GM12872 (cell line): ENCODE results near the gene SCN8A.

ENCODE experiments used
- TF ChIP-seq, protein P1 (sequence below): IDR thresholded peaks from 3 replicates; pipeline ENCODE4 v1.5.1; 2011; ENCODE audit warnings: low read depth, mild to moderate bottlenecking, low read length, moderate library complexity; ENCODE audit not compliant: insufficient read depth

Gene SCN8A

GRCh38 chr12:51662728-51663154, 71.7 kb downstream of the SCN8A start:
- TF ChIP-seq, protein P1, sequence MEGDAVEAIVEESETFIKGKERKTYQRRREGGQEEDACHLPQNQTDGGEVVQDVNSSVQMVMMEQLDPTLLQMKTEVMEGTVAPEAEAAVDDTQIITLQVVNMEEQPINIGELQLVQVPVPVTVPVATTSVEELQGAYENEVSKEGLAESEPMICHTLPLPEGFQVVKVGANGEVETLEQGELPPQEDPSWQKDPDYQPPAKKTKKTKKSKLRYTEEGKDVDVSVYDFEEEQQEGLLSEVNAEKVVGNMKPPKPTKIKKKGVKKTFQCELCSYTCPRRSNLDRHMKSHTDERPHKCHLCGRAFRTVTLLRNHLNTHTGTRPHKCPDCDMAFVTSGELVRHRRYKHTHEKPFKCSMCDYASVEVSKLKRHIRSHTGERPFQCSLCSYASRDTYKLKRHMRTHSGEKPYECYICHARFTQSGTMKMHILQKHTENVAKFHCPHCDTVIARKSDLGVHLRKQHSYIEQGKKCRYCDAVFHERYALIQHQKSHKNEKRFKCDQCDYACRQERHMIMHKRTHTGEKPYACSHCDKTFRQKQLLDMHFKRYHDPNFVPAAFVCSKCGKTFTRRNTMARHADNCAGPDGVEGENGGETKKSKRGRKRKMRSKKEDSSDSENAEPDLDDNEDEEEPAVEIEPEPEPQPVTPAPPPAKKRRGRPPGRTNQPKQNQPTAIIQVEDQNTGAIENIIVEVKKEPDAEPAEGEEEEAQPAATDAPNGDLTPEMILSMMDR: no peak

DNA sequence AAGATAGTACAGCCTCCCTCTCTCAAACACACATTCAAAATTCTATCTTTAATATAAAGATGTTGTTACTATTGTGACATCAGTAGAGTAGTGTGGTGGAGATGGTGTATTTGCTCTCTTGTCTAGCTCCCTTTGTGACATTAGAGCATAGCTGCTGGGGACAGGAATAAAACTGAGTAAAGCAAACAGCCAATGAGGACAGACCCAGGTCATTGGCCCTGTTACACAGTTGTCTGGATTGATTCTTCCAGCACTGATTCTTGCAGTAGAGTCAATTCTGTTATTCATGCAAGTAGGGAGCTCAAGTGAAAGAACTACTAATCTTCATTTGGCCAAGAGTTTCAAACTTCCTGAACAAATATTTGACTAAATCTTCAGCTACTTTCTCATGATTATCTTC, 72.4 kb downstream of the SCN8A start:
- TF ChIP-seq, protein P1: no peak

GRCh38 chr12:51666696-51667095, 75.7 kb downstream of the SCN8A start:
- TF ChIP-seq, protein P1: no peak

DNA sequence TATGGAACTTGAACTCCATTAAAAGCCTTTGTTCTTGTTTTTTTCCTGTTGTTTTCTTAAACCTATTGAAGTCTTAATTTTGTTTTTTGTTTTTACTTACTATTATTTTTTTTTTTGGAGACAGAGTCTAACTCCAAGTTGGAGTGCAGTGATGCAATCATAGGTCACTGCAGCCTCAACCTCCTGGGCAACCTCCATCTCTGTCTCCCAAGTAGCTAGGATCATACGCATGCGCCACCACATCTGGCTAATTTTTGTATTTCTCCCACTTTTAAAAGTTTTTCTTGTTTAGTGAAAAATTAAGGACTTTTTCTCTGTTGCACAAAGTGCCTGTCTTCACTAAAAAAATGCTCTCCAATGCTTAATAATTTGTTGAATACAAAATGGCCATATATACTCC, 76.2 kb downstream of the SCN8A start:
- TF ChIP-seq, protein P1: no peak

- TF ChIP-seq, protein P1: no peak
These were observed 78.2 kb downstream of the SCN8A start for GRCh38 chr12:51669271-51669670.

- TF ChIP-seq, protein P1: no peak
These were observed 79.0 kb downstream of the SCN8A start for GRCh38 chr12:51669996-51670395.

DNA sequence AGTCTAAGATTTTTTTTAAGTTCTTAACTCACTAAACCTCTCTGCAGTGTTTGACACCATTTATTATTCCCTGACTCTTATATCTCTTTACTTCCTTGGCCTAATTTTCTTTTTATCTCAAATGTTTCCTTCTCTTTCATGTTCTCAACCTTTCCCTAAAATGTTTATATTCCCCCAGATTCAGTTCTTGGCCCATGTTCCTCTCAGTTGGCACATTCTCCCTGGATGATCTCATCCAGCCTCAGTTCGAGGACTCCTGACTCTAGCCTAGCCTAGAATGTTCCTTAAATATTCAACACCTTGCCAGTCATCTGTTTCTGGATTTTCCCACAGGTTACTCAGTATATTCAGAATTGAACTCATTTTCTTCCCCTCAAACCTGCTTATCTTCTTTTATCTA, 81.3 kb downstream of the SCN8A start:
- TF ChIP-seq, protein P1: no peak
